Measurements from ENCODE around the gene RSRP1. TPM values are rescaled to one million over a fixed set of nuclear protein-coding genes. Genes with fewer than 3 reads are reported as not detected.

RSRP1 gene
- total and polyA plus RNA-seq, 2 experiments from 2014 or later: 91.4 to 93.7 TPM

Other genes with a start within 250 kb of the RSRP1 start
- gene SYF2, start 15.0 kb downstream of the RSRP1 start, total RNA-seq (2014; rRNA removed; shearing (Covaris generic)): 22.9 and 24.6 TPM in 2 replicates
- gene SYF2, start 15.0 kb downstream of the RSRP1 start, polyA plus RNA-seq (2016; fragmentation: Nextera tagmentation; extraction: Ambion mirVana): 74.5 and 82.6 TPM in 2 replicates
- 0.21 TPM in 1 of 2 replicates, not detected in the other for gene RHD, start 25.1 kb upstream of the RSRP1 start, total RNA-seq (2014; rRNA removed; shearing (Covaris generic))
- gene RHD, start 25.1 kb upstream of the RSRP1 start, polyA plus RNA-seq (2016; fragmentation: Nextera tagmentation; extraction: Ambion mirVana): 0.26 and 0.31 TPM in 2 replicates
- 71.4 and 74.9 TPM in 2 replicates for gene TMEM50A, start 90.9 kb upstream of the RSRP1 start, total RNA-seq (2014; rRNA removed; shearing (Covaris generic))
- 181 and 189 TPM in 2 replicates for gene TMEM50A, start 90.9 kb upstream of the RSRP1 start, polyA plus RNA-seq (2016; fragmentation: Nextera tagmentation; extraction: Ambion mirVana)
- gene RHCE, start 173.4 kb upstream of the RSRP1 start, total RNA-seq (2014; rRNA removed; shearing (Covaris generic)): 0.17 TPM in 1 of 2 replicates, not detected in the other
- 0.15 and 0.38 TPM in 2 replicates for gene RHCE, start 173.4 kb upstream of the RSRP1 start, polyA plus RNA-seq (2016; fragmentation: Nextera tagmentation; extraction: Ambion mirVana)
- gene MACO1, start 183.4 kb upstream of the RSRP1 start, total RNA-seq (2014; rRNA removed; shearing (Covaris generic)): 8.9 and 9.8 TPM in 2 replicates
- gene MACO1, start 183.4 kb upstream of the RSRP1 start, polyA plus RNA-seq (2016; fragmentation: Nextera tagmentation; extraction: Ambion mirVana): 10.3 and 10.6 TPM in 2 replicates